HG03457 (cell line): Measurements from ENCODE around the gene SOX9.

Experiments
- ATAC-seq: cut with Tn5 transposase; IDR thresholded peaks from one replicate; pipeline ENCODE4 v1.9.1; 2021; ENCODE audit warnings: moderate number of reproducible peaks; ENCODE audit not compliant: unreplicated experiment

SOX9 gene

GRCh38 chr17:72120642-72121163 lies at the start of gene SOX9:
Gene SOX9 (plus strand): TSS chr17:72121020. CDS start chr17:72121392, 372 bp downstream.
- peak; percentile 90 for ATAC-seq

GRCh38 chr17:72071330-72071729 lies 49.5 kb upstream of the SOX9 start:
- ATAC-seq: no peak

GRCh38 chr17:72075995-72076677 lies 44.7 kb upstream of the SOX9 start:
- ATAC-seq: no peak

GRCh38 chr17:72076678-72077030 lies 44.2 kb upstream of the SOX9 start:
- ATAC-seq: no peak

- ATAC-seq: no peak
Measured at GRCh38 chr17:72077326-72077960, 43.4 kb upstream of the SOX9 start.

- ATAC-seq: no peak
Measured at GRCh38 chr17:72079700-72080099, 41.1 kb upstream of the SOX9 start.

DNA sequence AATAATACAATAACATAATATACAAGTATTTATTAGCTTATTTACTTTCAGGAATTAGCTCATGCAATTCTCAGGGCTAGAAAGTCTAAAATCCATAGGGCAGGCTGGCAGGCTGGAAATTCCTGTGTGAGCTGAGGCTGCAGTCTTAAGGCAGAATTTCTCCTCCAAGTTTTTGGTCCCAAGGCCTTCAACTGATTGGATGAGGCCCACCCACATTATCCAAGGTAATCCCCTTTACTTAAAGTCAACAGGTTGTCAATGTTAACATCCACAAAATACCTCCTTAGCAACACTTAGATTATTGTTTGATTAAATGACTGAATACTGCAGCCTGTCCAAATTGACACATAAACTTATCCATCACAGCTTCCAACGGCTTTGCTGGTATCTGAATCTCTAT lies 32.9 kb upstream of the SOX9 start:
- no peak for ATAC-seq

DNA sequence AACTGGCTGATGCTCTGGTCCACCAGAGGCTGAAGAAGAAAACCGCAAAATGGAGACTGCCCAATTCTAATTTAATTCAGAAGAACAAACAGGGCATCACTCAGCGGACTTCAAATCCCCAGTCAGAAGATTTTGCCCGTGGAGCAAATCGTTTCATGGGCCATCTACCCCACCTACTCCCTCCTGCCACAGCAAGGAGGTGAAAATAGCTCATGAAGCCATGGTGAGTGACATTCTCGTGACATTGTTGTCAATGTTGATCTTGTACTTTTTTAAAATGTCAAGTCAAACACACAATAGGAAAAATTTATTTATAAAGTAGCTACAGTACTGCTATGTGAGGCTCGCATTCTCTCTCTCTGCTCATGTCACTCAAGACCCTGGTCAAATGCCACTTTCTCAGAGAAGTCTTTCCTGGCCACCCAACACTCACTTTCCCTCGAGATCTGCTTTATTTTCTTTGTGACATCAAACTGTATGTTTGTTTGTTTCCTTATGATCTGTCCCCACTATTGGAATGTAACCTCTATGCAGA lies 31.3 kb upstream of the SOX9 start:
- ATAC-seq: no peak

GRCh38 chr17:72090108-72090507 lies 30.7 kb upstream of the SOX9 start:
- ATAC-seq: no peak

GRCh38 chr17:72092710-72093322 lies 28.0 kb upstream of the SOX9 start:
- no peak for ATAC-seq

- no peak for ATAC-seq
Measured at GRCh38 chr17:72093707-72094106, 27.1 kb upstream of the SOX9 start.

DNA sequence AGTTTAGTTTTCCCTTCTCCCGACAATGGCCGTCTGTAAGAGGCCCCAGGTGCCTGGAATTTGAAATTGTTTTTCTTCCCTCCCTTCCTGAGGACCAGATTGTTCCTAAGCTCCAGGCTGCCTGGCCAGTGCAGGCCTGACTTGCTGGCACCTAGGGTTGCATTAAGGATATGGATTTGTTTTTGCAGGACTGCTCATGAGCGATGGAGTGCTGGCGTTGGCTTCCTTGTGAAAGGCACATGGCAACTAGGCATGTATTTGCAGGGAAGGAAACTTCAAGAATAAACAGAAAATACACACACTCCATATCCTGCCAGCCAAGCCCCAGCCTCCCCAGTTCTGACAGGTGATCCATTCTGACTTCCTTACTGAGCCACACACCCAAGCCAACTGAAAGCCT lies 25.5 kb upstream of the SOX9 start:
- no peak for ATAC-seq

DNA sequence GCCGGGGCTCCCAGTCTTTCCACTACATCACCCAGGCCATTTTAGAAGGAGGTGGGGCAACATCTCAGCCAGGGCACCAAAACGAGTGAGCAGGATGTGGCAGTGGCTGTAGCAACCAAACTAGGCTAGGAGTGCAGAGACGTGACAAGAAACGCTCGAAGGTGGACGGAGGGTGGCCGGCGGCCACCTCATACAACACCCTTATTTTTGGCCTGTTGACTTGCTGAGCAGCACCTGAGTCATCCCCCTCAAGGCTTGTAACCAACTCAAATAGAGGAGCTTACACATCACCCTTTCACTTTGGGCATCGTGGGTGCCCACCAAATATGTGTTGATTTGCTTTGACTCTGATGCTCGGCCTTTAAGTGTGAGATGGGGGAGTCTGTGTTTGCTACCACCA lies 23.7 kb upstream of the SOX9 start:
- no peak for ATAC-seq

DNA sequence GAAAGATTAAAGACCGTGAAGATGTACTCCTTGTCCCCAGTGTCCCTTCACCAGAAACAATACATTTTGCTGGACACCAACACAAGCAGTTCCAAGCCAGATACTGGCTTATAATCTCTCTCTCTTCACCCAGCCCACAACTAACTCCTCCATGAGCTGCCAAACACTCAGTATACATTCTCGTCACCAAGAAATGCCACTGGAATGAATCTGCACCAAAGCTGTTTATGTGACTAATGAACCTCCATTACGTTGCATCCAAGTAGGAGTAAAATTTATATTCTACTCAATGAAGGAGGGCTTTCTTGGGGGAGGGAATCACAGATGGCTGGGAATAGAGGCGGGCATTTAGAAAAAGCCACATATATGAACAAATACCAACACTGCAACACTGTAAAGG lies 20.9 kb upstream of the SOX9 start:
- ATAC-seq: no peak

DNA sequence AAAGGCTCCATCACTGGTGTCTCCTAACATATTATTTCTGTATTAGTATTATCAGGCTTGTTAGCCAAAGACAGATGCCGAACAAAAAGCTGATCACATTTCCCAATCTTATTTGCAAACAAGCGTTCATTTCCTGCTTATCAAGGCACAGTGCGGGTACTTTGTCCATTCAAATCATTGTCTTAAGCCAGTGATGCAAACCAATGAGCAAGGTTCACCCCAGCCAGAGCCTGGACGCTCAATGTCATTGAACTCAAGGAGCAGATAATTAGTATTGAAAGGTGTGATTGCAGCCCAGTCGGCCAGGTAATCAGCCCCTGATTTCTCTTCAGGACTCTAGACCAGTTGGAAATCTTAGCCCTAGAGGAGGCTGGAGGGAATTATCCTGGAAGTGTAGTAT lies 20.4 kb upstream of the SOX9 start:
- no peak for ATAC-seq

- no peak for ATAC-seq
Measured at GRCh38 chr17:72101526-72101925, 19.3 kb upstream of the SOX9 start.

DNA sequence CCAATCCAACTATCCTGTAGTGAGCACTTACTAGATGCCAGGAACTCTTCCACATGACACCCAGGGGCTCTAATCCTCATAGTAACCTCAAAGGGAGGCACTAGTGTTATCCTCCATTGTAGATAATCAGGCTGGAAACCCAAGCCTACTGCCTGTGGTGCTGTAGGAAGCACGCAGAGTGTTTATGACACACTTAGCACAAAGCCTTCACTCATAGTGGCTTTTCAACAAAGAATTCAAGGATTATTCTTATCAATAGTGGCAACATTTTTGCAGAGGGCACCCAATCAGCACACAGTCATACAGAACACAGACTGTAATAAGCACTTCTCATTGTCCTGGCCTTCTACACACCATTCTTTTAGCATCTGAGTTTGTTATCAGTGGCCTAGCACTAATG lies 18.5 kb upstream of the SOX9 start:
- no peak for ATAC-seq

- no peak for ATAC-seq
Measured at GRCh38 chr17:72104164-72104862, 16.5 kb upstream of the SOX9 start.

DNA sequence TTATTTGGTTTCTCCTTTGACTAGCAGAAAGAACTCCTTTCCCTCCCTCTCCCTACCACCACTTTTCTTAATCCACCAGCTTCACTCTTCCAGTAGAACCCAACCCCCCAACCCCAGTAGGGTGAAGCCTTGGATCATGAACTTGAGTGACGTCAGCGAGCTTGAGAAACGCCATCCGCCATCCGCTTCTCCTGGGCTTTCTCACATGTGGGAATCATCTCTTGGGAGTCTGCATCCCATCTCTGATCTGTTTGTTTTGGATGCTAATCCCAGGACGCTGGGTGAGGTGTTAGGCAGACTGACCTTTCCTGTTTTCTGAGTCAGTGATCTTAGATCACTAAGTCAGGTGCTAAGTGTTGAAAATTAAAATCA lies 16.0 kb upstream of the SOX9 start:
- no peak for ATAC-seq

GRCh38 chr17:72107100-72107499 lies 13.7 kb upstream of the SOX9 start:
- no peak for ATAC-seq

DNA sequence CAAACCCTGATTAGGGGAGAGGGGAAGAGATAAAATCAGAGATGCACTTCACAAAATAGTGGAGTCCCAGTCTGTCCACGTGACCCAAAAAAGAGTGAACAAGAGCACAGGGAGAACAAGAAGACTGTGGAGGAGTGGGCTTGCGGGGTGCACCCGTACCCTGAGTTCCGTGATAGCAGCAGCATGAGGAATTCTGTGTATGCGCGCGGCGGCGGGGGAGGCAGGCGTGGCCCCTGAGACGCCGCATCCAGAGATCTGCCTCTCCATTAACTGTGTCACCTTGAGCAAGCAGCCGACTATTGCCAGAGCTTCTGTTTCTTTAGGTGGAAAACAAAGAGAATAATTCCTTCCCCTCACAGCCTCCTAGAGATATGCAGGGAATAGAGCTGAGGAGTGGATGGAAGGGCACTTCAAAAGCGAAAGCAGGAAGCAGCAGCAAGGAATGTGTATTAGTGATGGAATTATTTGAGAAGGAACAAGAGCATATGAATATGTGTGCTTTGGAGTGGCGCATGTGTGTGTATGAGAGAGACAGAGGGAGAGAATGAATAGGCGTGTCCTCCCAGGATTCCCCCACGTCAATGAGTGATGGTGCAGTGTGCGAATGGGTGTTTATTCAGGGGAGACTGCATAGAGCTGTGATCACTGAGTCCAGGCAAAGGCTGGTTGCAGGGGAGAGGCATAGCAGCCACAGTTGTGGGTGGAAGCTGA lies 10.4 kb upstream of the SOX9 start:
- no peak for ATAC-seq
